ENCODE measurements around the gene ZBTB47.

DNA sequence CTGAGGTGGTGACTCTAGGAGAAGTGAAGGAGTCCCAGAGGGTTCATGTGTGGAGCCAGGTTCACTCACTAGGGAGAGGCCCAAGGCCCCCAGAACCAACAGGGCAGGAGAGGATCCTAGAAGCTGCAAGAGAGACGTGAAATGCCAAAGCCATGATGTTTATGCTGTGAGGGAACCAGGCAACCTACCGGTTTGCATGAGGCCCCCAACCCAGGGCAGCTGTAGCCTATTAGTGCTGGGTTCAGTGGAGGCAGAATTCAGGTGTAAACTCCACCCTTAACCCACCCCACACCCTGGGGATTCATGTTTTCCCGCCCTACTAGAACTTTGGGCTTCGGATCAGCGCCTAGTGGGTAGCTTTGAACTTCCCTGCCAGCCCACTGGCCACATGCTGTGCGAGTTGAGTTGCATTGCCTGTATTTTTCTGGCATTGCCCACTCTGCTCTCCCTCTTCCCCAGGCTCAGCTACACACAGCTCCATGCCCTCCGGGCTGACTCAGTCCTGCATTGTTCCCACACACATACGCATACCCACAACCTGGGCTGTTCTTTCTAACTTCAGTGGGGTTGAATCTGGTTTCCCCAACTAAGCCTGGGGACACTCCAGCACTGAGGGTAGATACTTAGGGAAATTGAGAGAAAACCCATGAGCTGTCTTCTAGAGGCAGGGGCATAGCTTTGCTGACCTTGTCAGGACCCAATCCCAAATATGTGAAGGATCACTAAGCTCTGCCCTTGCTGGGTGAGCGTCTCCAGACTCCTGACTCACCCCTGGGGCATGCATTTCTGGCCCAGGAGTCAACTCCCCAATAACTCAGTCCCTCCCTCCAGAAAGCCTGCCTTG lies 2.0 kb upstream of the ZBTB47 start:
- TF ChIP-seq, protein P1, sequence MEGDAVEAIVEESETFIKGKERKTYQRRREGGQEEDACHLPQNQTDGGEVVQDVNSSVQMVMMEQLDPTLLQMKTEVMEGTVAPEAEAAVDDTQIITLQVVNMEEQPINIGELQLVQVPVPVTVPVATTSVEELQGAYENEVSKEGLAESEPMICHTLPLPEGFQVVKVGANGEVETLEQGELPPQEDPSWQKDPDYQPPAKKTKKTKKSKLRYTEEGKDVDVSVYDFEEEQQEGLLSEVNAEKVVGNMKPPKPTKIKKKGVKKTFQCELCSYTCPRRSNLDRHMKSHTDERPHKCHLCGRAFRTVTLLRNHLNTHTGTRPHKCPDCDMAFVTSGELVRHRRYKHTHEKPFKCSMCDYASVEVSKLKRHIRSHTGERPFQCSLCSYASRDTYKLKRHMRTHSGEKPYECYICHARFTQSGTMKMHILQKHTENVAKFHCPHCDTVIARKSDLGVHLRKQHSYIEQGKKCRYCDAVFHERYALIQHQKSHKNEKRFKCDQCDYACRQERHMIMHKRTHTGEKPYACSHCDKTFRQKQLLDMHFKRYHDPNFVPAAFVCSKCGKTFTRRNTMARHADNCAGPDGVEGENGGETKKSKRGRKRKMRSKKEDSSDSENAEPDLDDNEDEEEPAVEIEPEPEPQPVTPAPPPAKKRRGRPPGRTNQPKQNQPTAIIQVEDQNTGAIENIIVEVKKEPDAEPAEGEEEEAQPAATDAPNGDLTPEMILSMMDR (IDR thresholded peaks at IDR 0.05; ENCODE audit: low read depth, low read length): no peak
- no peak for TF ChIP-seq EZH2phosphoT487 (IDR thresholded peaks at IDR 0.05; ENCODE audit: low read depth)

Measured in OCI-LY3 (cell line).